Panc1 (cell line): ENCODE data around the gene GABPB1. TPM values are rescaled to one million over a fixed set of nuclear protein-coding genes. Genes with fewer than 3 reads are reported as not detected.

Source experiments
- ATAC-seq: fragments of 200-7000 bp; cut with Tn5 transposase; 2 replicates; pipeline ENCODE4 v1.9.1; 2020; ENCODE audit warnings: mild to moderate bottlenecking, moderate library complexity
- BruUV-seq: library from RNA; stranded (reverse); fragments of 400-500 nt; replicated peaks from 2 replicates; lab custom pipeline; 2021; lab: Mats Ljungman, UMichigan
- CTCF ChIA-PET: fragments of 300-600 bp; sonication (Branson Sonifier 250); formaldehyde crosslinking; loops from one replicate; lab custom pipeline; 2022; ENCODE audit warnings: antibody characterized with exemption; lab: Charles Lee
- POLR2A ChIA-PET: fragments of 300-600 bp; sonication (Branson Sonifier 250); formaldehyde crosslinking; loops from one replicate; lab custom pipeline; 2022; ENCODE audit warnings: antibody characterized with exemption; lab: Charles Lee
- DNase-seq: peaks from one replicate; pipeline ENCODE4 v3.0.0-alpha.2; 2010; ENCODE audit warnings: low read depth, low spot score
- H3K27ac ChIP-seq: 2 replicates; pipeline ENCODE4 v1.5.1; 2011; ENCODE audit warnings: mild to moderate bottlenecking, low read length, inconsistent platforms
- H3K27me3 ChIP-seq: fragments of 200-500 bp; sonication (Bioruptor generic); 2 replicates; pipeline ENCODE4 v1.6.0; 2014; ENCODE audit warnings: low read length, inconsistent platforms; ENCODE audit not compliant: control insufficient read depth, insufficient read depth
- H3K36me3 ChIP-seq: fragments of 200-500 bp; sonication (Bioruptor generic); 2 replicates; pipeline ENCODE4 v1.5.1; 2014; ENCODE audit warnings: inconsistent platforms, mild to moderate bottlenecking, low read length, moderate library complexity; ENCODE audit not compliant: control insufficient read depth, insufficient read depth
- H3K4me1 ChIP-seq: 2 replicates; pipeline ENCODE4 v1.5.1; 2011; ENCODE audit warnings: inconsistent platforms, mild to moderate bottlenecking, low read length, moderate library complexity; ENCODE audit not compliant: control insufficient read depth, insufficient read depth
- H3K4me3 ChIP-seq, 2 experiments: 2 replicates each; pipeline ENCODE4 v1.5.1; 2011 to 2012; ENCODE audit warnings: low read depth in 2 of 2, low read length in 2 of 2, mild to moderate bottlenecking in 2 of 2, inconsistent platforms in 1 of 2, moderate library complexity in 1 of 2
- H3K9me3 ChIP-seq: fragments of 200-500 bp; sonication (Bioruptor generic); 2 replicates; pipeline ENCODE4 v1.5.1; 2014; ENCODE audit warnings: low read depth, mild to moderate bottlenecking, inconsistent platforms, low read length, moderate library complexity; ENCODE audit not compliant: control insufficient read depth, insufficient read depth
- POLR2AphosphoS5 ChIP-seq: IDR thresholded peaks from 2 replicates; pipeline ENCODE4 v1.6.1; 2012; ENCODE audit warnings: mild to moderate bottlenecking, low read depth, low read length, moderate library complexity
- REST ChIP-seq, 2 experiments: IDR thresholded peaks; 2 replicates each; pipeline ENCODE4 v1.6.1; 2011 to 2012; ENCODE audit warnings: low read depth in 2 of 2, control low read depth in 1 of 2, low read length in 1 of 2, mild to moderate bottlenecking in 1 of 2, moderate library complexity in 1 of 2; ENCODE audit not compliant: insufficient read depth in 1 of 2
- SIN3A ChIP-seq: IDR thresholded peaks from 2 replicates; pipeline ENCODE4 v1.6.1; 2012; ENCODE audit warnings: low read depth, mild to moderate bottlenecking, low read length, moderate library complexity, borderline replicate concordance; ENCODE audit not compliant: insufficient read depth
- TCF7L2 ChIP-seq: IDR thresholded peaks from 2 replicates; pipeline ENCODE4 v1.6.1; 2011; ENCODE audit warnings: mild to moderate bottlenecking, low read depth, low read length, inconsistent platforms
- in situ Hi-C: cut with HindIII; loops from 2 replicates; pipeline ENCODE4 v1.10.0; 2016; ENCODE audit warnings: low sequenced_read_pairs, low pct_unique_long_range_greater_than_20kb
- intact Hi-C: fragments of 100-400 bp; cut with micrococcal nuclease; formaldehyde crosslinking; loops from one replicate; pipeline ENCODE4 v1.10.0; 2022; ENCODE audit not compliant: unreplicated experiment
- total RNA-seq: library from RNA; stranded (reverse); gene quantifications from one replicate; pipeline ENCODE4 v1.2.1, GENCODE V29; 2021; ENCODE audit not compliant: unreplicated experiment
- TF ChIP-seq, protein P1 (sequence below): fragments of 450-650 bp; IDR thresholded peaks from 2 replicates; pipeline ENCODE4 v1.5.1; 2017; ENCODE audit warnings: mild to moderate bottlenecking

Gene GABPB1
- total RNA-seq, 1 experiment from 2014 or later: 20.0 TPM

- Histone ChIP-seq H3K27me3 (no peaks in the 10 kb centered on the region), H3K9me3 (no peaks in the 10 kb centered on the region), H3K27ac (no peak overlapping the region), H3K4me1 (no peaks in the 10 kb centered on the region), H3K4me3 (no peak overlapping the region), H3K36me3 (no peaks in the 10 kb centered on the region)
- no peak; the same call in 1 of the 2 replicates for ATAC-seq
- ChIA-PET CTCF (no interaction called here), POLR2A (no interaction called here)
- intact Hi-C loops (no loop called here), in situ Hi-C loops (no loop called here)
- no peak for DNase-seq
- TF ChIP-seq SIN3A: no peak
- no TSS peak for BruUV-seq
Observed at GRCh38 chr15:50330921-50331320, 24.1 kb downstream of the GABPB1 start.

DNA sequence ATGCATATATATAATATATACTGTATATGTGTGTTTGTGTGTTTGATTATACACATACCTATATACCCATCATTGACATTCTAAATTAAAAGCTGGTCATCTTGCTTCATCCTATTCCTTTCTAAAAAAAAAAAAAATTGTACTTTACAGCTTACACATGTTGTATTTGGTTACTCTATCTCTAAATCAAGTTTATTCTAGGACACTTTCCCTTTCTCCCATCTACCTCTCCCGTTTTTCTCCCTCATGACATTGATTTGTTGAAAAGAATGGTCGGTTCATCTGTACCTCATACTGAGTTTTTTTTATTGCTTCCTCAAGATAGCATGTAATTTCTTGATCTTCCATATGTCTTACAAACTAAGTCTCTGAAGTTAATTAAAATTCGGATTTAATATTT lies 26.9 kb downstream of the GABPB1 start:
- TF ChIP-seq REST (IDR thresholded peaks at IDR 0.05; ENCODE audit: insufficient read depth in 1 of 2, low read depth in 2 of 2, low read length in 1 of 2): no peak
- no peak for TF ChIP-seq POLR2AphosphoS5
- TF ChIP-seq SIN3A: no peak
- H3K9me3 ChIP-seq: no peaks in the 10 kb centered on the region
- DNase-seq (no peak), ATAC-seq (no peak)
- no peaks in the 10 kb centered on the region for H3K4me1 ChIP-seq
- no peaks in the 10 kb centered on the region for H3K27me3 ChIP-seq
- BruUV-seq: no TSS peak
- no peak overlapping the region for H3K4me3 ChIP-seq
- intact Hi-C loops (no loop called here), in situ Hi-C loops (no loop called here)
- H3K36me3 ChIP-seq: no peaks in the 10 kb centered on the region
- no peak overlapping the region for H3K27ac ChIP-seq
- POLR2A ChIA-PET: interaction anchor here (0.6 kb wide), 1 partner anchor 18 kb away, joined by 3 read pairs; no protein-coding TSS in a partner anchor
- CTCF ChIA-PET: no interaction called here

DNA sequence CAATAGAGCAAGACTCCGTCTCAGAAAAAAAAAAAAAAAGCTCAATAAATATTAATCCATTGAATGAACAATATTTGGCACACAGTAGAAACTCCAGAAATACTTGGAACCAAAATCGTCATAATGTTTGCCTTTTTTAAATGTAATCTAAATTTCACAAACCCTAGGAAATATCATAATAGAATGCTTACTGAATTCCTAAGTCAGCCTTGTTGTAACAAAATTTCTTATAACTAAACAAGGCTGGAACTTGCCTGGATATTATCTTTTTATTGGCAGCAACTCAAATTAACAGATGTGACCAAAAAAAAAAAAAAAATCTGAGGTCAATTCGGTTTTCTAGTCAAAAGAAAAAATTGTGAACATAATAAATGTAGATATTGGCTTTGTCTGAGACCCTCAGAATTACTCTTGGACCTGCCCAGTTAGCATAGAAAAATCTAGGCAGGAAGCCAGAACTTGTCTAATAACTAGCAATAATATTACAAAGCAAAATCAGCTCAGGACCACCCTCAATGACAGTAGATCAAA lies 33.3 kb downstream of the GABPB1 start:
- intact Hi-C loops: no loop called here
- ATAC-seq (no peak), DNase-seq (no peak)
- Histone ChIP-seq H3K27me3 (no peaks in the 10 kb centered on the region), H3K27ac (no peak overlapping the region), H3K4me1 (no peaks in the 10 kb centered on the region), H3K4me3 (no peak overlapping the region), H3K9me3 (no peaks in the 10 kb centered on the region), H3K36me3 (no peaks in the 10 kb centered on the region)
- in situ Hi-C loops: no loop called here
- BruUV-seq: no TSS peak
- CTCF ChIA-PET: no interaction called here
- POLR2A ChIA-PET: interaction anchor here (0.6 kb wide), 1 partner anchor 15 kb away, joined by 6 read pairs; no protein-coding TSS in a partner anchor
- TF ChIP-seq POLR2AphosphoS5 (no peak), TCF7L2 (no peak), SIN3A (no peak), REST (IDR thresholded peaks at IDR 0.05; ENCODE audit: insufficient read depth in 1 of 2, low read depth in 2 of 2, low read length in 1 of 2) (no peak)
- TF ChIP-seq, protein P1, sequence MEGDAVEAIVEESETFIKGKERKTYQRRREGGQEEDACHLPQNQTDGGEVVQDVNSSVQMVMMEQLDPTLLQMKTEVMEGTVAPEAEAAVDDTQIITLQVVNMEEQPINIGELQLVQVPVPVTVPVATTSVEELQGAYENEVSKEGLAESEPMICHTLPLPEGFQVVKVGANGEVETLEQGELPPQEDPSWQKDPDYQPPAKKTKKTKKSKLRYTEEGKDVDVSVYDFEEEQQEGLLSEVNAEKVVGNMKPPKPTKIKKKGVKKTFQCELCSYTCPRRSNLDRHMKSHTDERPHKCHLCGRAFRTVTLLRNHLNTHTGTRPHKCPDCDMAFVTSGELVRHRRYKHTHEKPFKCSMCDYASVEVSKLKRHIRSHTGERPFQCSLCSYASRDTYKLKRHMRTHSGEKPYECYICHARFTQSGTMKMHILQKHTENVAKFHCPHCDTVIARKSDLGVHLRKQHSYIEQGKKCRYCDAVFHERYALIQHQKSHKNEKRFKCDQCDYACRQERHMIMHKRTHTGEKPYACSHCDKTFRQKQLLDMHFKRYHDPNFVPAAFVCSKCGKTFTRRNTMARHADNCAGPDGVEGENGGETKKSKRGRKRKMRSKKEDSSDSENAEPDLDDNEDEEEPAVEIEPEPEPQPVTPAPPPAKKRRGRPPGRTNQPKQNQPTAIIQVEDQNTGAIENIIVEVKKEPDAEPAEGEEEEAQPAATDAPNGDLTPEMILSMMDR: no peak
